GM10847 (cell line): ENCODE data around the gene WWOX.

Experiments
- POLR2A ChIP-seq: IDR thresholded peaks from 2 replicates; pipeline ENCODE4 v1.6.1; 2011; ENCODE audit not compliant: insufficient read length; ENCODE audit errors: extremely low read depth

Gene WWOX

DNA sequence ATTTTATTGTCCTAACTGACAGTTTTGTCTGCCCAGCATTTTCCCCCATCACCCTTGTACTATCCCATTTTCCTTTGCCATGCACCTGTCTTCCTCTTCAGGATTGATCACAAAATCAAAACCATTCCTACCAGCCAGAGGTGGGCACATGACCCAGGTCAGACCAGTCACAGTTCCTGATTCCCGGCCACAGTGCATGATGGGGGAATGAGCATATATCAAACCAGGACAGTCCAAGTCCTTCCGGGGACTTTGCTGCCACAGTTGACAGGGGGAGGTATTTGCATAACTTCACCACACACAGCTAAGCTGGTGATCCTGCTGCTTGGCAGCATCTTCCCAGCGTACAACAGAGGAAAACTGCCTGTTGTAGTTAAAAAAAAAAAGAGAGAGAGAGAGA lies 493.9 kb downstream of the WWOX start:
- TF ChIP-seq POLR2A, result no peak

DNA sequence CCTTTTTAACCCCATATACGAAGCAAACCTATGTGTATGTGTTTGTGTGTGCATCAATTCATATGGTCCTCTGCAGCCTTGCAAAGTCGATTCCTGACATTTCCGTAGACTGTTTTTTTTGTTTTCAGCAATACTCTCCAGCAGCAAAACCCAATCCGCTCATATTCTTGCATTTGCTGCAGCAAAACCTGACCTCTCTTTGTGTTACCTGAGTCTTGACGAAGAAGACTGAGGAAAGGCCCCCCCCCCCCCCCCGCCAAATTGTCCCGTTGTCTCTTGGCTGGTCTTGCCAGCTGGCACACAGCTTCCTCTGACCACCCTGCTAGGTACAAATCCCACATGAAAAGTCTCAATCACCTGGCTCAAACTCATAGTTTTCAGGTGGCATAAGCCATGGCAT lies 494.7 kb downstream of the WWOX start:
- TF ChIP-seq POLR2A, result no peak

GRCh38 chr16:78596348-78596995 lies 497.0 kb downstream of the WWOX start:
- TF ChIP-seq POLR2A, result no peak

DNA sequence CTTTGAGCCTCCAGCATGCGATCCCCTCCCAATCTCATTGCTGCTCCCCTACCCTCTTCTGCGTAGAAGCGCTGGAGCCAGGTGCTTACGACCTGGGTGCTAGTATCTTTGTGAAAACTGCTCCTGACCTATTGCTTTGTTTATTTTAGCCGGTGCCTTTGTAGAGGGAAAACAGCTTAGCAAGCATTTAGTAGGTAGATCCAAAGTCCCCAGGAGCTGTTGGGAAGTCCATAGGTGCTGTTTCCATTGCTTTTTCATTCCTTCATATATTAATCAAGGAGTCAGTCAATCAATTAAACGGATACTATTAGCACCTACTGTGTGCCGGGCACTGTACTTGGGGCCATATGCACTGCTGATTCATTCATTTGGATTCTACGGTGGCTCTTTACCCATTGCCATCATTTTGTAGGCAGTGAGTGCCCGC lies 497.6 kb downstream of the WWOX start:
- TF ChIP-seq POLR2A, result no peak

GRCh38 chr16:78597809-78598570 lies 498.5 kb downstream of the WWOX start:
- TF ChIP-seq POLR2A, result no peak

GRCh38 chr16:78599271-78599670 lies 499.8 kb downstream of the WWOX start:
- TF ChIP-seq POLR2A, result no peak

DNA sequence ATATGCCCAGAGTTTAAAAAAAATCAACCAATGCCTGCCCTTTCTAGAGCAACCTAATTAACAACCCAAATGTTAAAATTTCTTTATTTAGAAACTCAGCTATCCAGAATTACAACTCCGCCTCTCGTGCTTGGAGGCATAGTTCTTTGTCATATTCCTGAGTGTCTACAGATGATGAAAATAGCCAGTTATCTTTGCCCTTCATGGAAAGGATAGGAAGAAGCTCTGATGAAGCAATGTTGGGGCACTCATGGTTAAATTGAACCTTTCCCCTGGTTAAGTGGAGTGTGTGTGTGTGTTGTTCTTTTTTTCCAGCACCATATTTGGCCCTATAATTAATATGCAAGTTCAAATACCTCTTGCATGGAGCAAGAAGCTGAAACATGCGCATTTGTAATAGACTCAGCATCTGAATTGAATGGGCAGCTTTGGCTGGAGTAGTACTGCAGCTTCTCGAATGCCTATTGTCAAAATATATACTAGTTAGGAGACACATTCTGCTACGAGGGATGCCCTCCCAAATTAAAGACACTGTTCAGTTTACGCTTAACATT lies 506.2 kb downstream of the WWOX start:
- TF ChIP-seq POLR2A, result no peak

DNA sequence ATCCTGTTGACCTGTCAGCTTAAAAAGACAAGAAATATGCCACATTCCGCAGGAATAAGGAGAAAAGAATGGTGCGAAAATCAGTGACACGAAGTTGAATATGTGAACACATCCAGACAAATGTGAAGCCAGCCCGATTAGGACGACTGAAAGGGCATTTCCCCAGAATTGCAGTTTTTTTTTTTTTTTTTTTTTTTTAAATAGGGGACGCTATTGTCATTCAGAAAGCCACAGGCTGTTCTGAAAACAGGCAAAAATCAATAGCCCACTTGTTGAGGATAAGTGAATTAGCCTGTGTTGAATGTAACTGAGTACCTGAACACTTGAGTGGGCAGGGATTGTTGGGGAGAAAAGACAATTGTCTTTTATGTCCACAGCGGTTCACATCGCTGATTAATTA lies 507.1 kb downstream of the WWOX start:
- no peak for TF ChIP-seq POLR2A

DNA sequence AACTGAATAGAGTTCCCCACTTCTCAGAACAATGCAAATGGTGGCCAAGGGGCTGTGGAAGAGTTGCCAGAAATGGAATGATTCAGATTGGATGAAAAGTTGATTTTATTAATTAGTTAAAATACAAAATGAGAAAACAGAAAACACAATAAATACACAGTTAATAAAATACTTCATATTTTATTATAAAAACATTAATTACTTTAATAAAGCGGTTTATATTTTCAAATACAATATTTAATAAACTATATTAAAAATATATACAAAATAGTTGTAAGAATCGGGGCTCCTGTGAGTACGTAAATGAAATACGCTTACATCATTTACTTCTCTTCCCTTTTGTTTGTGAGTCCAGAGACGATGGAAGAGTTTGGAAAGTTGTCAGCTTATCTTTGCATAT lies 507.6 kb downstream of the WWOX start:
- TF ChIP-seq POLR2A, result no peak

- TF ChIP-seq POLR2A, result no peak
These were observed 508.0 kb downstream of the WWOX start for GRCh38 chr16:78607465-78607864.

- no peak for TF ChIP-seq POLR2A
These were observed 508.9 kb downstream of the WWOX start for GRCh38 chr16:78608305-78608776.

DNA sequence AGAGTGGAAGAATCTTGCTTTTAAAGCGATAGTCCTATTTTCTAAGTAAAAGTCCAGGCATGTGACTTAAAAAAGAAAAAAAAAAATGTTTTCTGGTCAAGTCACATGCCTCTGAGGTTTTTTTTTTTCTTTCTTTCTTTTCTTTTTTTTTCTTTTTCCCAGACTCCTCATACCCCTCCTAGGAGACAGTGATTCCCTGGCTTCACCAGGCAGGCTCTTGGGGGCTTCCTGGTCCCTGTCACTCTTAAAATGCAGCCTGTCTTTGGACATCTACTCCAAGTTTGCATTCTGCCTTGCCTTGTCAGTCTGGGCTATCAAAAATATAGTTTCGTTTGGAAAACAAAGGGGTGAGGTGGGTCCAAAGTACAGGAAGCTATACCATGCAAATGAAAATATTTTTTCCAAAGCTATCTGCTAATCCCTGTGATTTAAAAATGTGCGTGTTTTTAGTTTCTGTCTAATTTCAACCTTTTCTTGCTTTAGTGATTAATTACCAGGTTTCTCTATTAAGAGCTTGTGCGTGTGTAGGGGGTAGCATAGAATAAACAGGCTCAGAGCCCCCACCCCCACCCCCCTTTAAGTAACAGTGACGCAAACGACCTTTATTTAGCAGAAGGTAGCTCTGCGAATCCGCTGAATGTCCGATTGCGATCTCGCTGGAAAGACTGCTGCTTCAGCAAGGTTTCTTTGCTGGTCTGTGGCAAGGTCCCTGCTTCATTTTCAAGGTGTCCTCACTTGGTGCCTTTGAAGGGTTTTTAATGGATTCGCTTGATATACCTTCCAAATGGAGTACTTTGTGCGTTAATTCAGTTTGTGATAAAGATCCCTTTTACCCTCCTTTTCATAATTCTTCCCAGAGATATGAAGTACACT lies 510.2 kb downstream of the WWOX start:
- no peak for TF ChIP-seq POLR2A

GRCh38 chr16:78611318-78611717 lies 511.9 kb downstream of the WWOX start:
- TF ChIP-seq POLR2A, result no peak

DNA sequence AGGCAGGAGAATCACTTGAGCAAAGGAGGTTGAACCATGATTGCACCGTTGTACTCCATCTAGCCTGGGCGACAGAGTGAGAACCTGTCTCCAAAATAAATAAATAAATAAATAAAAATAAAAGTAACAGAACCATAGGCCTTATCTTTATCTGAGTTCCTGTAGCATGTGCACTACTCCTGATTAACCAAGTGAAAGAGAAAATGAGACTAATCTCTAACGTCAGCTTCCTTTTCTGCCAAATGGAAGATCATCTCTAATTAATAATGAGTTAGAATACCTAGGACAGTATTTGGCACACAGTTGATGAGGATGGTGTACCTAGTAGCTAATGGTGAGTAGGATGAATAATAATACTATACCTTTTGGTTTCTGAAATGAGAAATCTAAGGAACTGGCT lies 520.4 kb downstream of the WWOX start:
- TF ChIP-seq POLR2A, result no peak

- no peak for TF ChIP-seq POLR2A
These were observed 520.8 kb downstream of the WWOX start for GRCh38 chr16:78620291-78620690.
